Testis (tissue), 3 donors: ENCODE measurements around the gene PSMB4. TPM values are rescaled to one million over a fixed set of nuclear protein-coding genes. Genes with fewer than 3 reads are reported as not detected.
"Not testable (repeated sequence)": the region's sequence is repeated elsewhere in the genome, so short reads cannot be mapped to it uniquely, and the experiment has no call there.

ENCODE experiments used
- DNase-seq: peaks from one replicate; pipeline ENCODE4 v3.0.0-alpha.2; 2019
- H3K27ac ChIP-seq, 2 donors: fragments of 200-600 bp; sonication (generic); one replicate each; pipeline ENCODE4 v1.5.1; 2019
- H3K27me3 ChIP-seq: fragments of 200-600 bp; sonication (generic); one replicate; pipeline ENCODE4 v1.5.1; 2019
- H3K36me3 ChIP-seq: fragments of 200-600 bp; sonication (generic); one replicate; pipeline ENCODE4 v1.5.1; 2017; ENCODE audit warnings: low read depth; ENCODE audit errors: missing control alignments
- H3K4me1 ChIP-seq: fragments of 200-600 bp; sonication (generic); one replicate; pipeline ENCODE4 v1.5.1; 2019
- H3K4me3 ChIP-seq, 2 donors: fragments of 200-600 bp; sonication (generic); one replicate each; pipeline ENCODE4 v1.5.1; 2017 to 2019
- H3K9me3 ChIP-seq: fragments of 200-600 bp; sonication (generic); one replicate; pipeline ENCODE4 v1.5.1; 2017
- CTCF ChIP-seq, 3 experiments: fragments of 450-650 bp in 2 of 3; fragments of 200-600 bp in 1 of 3; sonication (generic) in 1 of 3; IDR thresholded peaks; one replicate each; pipeline ENCODE4 v1.5.1; 2016 to 2019; ENCODE audit warnings: antibody characterized with exemption in 3 of 3, mild to moderate bottlenecking in 2 of 3, moderate library complexity in 1 of 3
- POLR2A ChIP-seq: fragments of 450-650 bp; IDR thresholded peaks from one replicate; pipeline ENCODE4 v1.6.1; 2017; ENCODE audit warnings: antibody characterized with exemption, mild to moderate bottlenecking, moderate library complexity
- WGBS, 2 donors: methylation state at CpG; one replicate each; pipeline ENCODE4 v1.1.5; 2018; 5-methylcytosine and 5-hydroxymethylcytosine counted together
- intact Hi-C: fragments of 100-400 bp; cut with DNase I; formaldehyde crosslinking; loops from one replicate; pipeline ENCODE4 v1.15.1; 2023; ENCODE audit warnings: low total_unique reads
- polyA plus RNA-seq: library from polyadenylated mRNA; stranded (reverse); fragments of 350-450 nt; fragmentation: Illumina TruSeq; extraction: RNeasy Lipid Tissue Mini Kit (QIAGEN cat#74804); gene quantifications from one replicate; pipeline ENCODE4 v1.2.3, GENCODE V29; 2014; ENCODE audit warnings: low read depth, low replicate concordance; ENCODE audit not compliant: insufficient read depth
- total RNA-seq, 2 donors: library from RNA; depleted of rRNA; stranded (reverse); fragments of >200 nt; gene quantifications; one replicate each; pipeline ENCODE4 v1.2.3, GENCODE V29; 2016

The PSMB4 gene
- total and polyA plus RNA-seq, 3 donors from 2014 or later, result 155 to 186 (median 179) TPM

- Histone ChIP-seq H3K9me3 (no peaks in the 10 kb centered on the region), H3K27ac (no peak overlapping the region), H3K27me3 (no peaks in the 10 kb centered on the region), H3K36me3 (no peaks in the 10 kb centered on the region), H3K4me1 (no peaks in the 10 kb centered on the region), H3K4me3 (no peak overlapping the region)
- no peak for TF ChIP-seq CTCF (IDR thresholded peaks at IDR 0.05)
- TF ChIP-seq POLR2A, result no peak
- intact Hi-C loops, result no loop called here
- WGBS, 2 donors, result 97 to 99% methylated on average over 4 of the region's 4 CpGs
- DNase-seq, result no peak
Observed at GRCh38 chr1:151416231-151416630, 16.9 kb downstream of the PSMB4 start.

- intact Hi-C loops, result no loop called here
Observed at GRCh38 chr1:151418081-151418480, 18.7 kb downstream of the PSMB4 start.

GRCh38 chr1:151419819-151420218 is 20.4 kb downstream of the PSMB4 start:
- H3K27me3 ChIP-seq, result no peaks in the 10 kb centered on the region
- no peak for DNase-seq
- 82 to 85% methylated on average over 5 of the region's 5 CpGs for WGBS, 2 donors
- no peak overlapping the region for H3K4me3 ChIP-seq
- TF ChIP-seq CTCF (IDR thresholded peaks at IDR 0.05) (no peak), POLR2A (no peak)
- H3K27ac ChIP-seq, result no peak overlapping the region
- no peaks in the 10 kb centered on the region for H3K36me3 ChIP-seq
- no peaks in the 10 kb centered on the region for H3K9me3 ChIP-seq
- no peaks in the 10 kb centered on the region for H3K4me1 ChIP-seq
- intact Hi-C loops, result no loop called here

More at GRCh38 chr1:151418081-151418480, 18.7 kb downstream of the PSMB4 start:
- Histone ChIP-seq H3K27ac (no peak overlapping the region), H3K9me3 (no peaks in the 10 kb centered on the region), H3K36me3 (no peaks in the 10 kb centered on the region), H3K27me3 (no peaks in the 10 kb centered on the region), H3K4me3 (no peak overlapping the region), H3K4me1 (no peaks in the 10 kb centered on the region)
- no peak for TF ChIP-seq CTCF (IDR thresholded peaks at IDR 0.05)
- no peak for TF ChIP-seq POLR2A
- WGBS, 2 donors, result 94 to 97% methylated on average over 3 of the region's 3 CpGs
- no peak for DNase-seq

- no peaks in the 10 kb centered on the region for H3K9me3 ChIP-seq
- no peak overlapping the region for H3K27ac ChIP-seq
- no peaks in the 10 kb centered on the region for H3K27me3 ChIP-seq
- TF ChIP-seq POLR2A (no peak), CTCF (IDR thresholded peaks at IDR 0.05) (no peak)
- peaks cover 6% of the 10 kb centered on the region for H3K4me1 ChIP-seq
- no peak for DNase-seq
- intact Hi-C loops, result no loop called here
- WGBS, 2 donors, result 33 to 67% methylated on average over 2 of the region's 2 CpGs
- H3K36me3 ChIP-seq, result no peaks in the 10 kb centered on the region
- no peak overlapping the region for H3K4me3 ChIP-seq
Observed at GRCh38 chr1:151425103-151425502, 25.7 kb downstream of the PSMB4 start.

- Histone ChIP-seq H3K9me3 (no peaks in the 10 kb centered on the region), H3K4me3 (no peak overlapping the region), H3K27me3 (no peaks in the 10 kb centered on the region), H3K36me3 (no peaks in the 10 kb centered on the region), H3K27ac (no peak overlapping the region), H3K4me1 (peaks cover 6% of the 10 kb centered on the region)
- intact Hi-C loops, result no loop called here
- 95% methylated on average over 7 of the region's 7 CpGs for WGBS, 2 donors
- no peak for DNase-seq
- TF ChIP-seq CTCF (IDR thresholded peaks at IDR 0.05) (no peak), POLR2A (no peak)
Observed at GRCh38 chr1:151428068-151428467, 28.7 kb downstream of the PSMB4 start.

GRCh38 chr1:151433827-151434226 is 34.5 kb downstream of the PSMB4 start:
- DNase-seq, H3K36me3 ChIP-seq, H3K9me3 ChIP-seq, H3K4me1 ChIP-seq, H3K4me3 ChIP-seq, H3K27me3 ChIP-seq, H3K27ac ChIP-seq, intact Hi-C loops: not testable (repeated sequence)
- WGBS, 2 donors, result 88 to 91% methylated on average over 5 of the region's 5 CpGs
